Lung (tissue), 12 donors: Measurements from ENCODE around the gene DSTN. TPM values are rescaled to one million over a fixed set of nuclear protein-coding genes. Genes with fewer than 3 reads are reported as not detected.

Experiments
- ATAC-seq: fragments of 200-7000 bp; cut with Tn5 transposase; one replicate; pipeline ENCODE4 v1.9.1; 2020; ENCODE audit warnings: moderate number of reproducible peaks; ENCODE audit not compliant: insufficient read depth, low FRiP score
- DNase-seq, 3 donors: peaks; one replicate each; pipeline ENCODE4 v3.0.0-alpha.2; 2013 to 2017
- H3K27ac ChIP-seq, 2 donors: one replicate each; pipeline ENCODE4 v1.5.1; 2013; ENCODE audit warnings: mild to moderate bottlenecking in 2 of 2, moderate library complexity in 2 of 2, control low read depth in 1 of 2, inconsistent platforms in 1 of 2, low read depth in 1 of 2, low read length in 1 of 2
- H3K27me3 ChIP-seq, 3 donors: one replicate each; pipeline ENCODE4 v1.5.1; 2013; ENCODE audit warnings: low read length in 2 of 3; ENCODE audit not compliant: control insufficient read depth in 3 of 3, insufficient read depth in 3 of 3
- H3K36me3 ChIP-seq, 4 donors: one replicate each; pipeline ENCODE4 v1.5.1; 2013; ENCODE audit warnings: low read length in 4 of 4, mild to moderate bottlenecking in 1 of 4, moderate library complexity in 1 of 4; ENCODE audit not compliant: control insufficient read depth in 4 of 4, insufficient read depth in 4 of 4
- H3K4me1 ChIP-seq, 5 donors: one replicate each; pipeline ENCODE4 v1.5.1; 2013; ENCODE audit warnings: low read length in 5 of 5, mild to moderate bottlenecking in 2 of 5, moderate library complexity in 1 of 5; ENCODE audit not compliant: control insufficient read depth in 5 of 5, insufficient read depth in 5 of 5
- H3K4me3 ChIP-seq: one replicate; pipeline ENCODE4 v1.5.1; 2013; ENCODE audit warnings: mild to moderate bottlenecking, control low read depth, moderate library complexity
- H3K9ac ChIP-seq, 2 donors: one replicate each; pipeline ENCODE4 v1.5.1; 2013; ENCODE audit warnings: low read length in 2 of 2, control low read depth in 1 of 2; ENCODE audit not compliant: insufficient read depth in 1 of 2
- H3K9me3 ChIP-seq, 4 donors: one replicate each; pipeline ENCODE4 v1.5.1; 2013; ENCODE audit warnings: low read length in 3 of 4, mild to moderate bottlenecking in 1 of 4, moderate library complexity in 1 of 4; ENCODE audit not compliant: control insufficient read depth in 4 of 4, insufficient read depth in 3 of 4
- WGBS, 2 donors: extraction: QIAGEN DNeasy Blood & Tissue Kit; methylation state at CpG; one replicate each; pipeline ENCODE4 v1.1.7; 2013; 5-methylcytosine and 5-hydroxymethylcytosine counted together
- polyA plus RNA-seq, 2 donors: library from polyadenylated mRNA; stranded (reverse); fragments of 200-250 nt; gene quantifications; one replicate each; pipeline ENCODE4 v1.2.1, GENCODE V29; 2013
- total RNA-seq, 2 donors: library from RNA; depleted of rRNA in 1 of 2; stranded (reverse); fragments of >200 nt in 1 of 2; gene quantifications; one replicate each; pipeline ENCODE4 v1.2.1, GENCODE V29; 2014 to 2021
- TF ChIP-seq, protein P1 (sequence below): IDR thresholded peaks from 2 replicates; pipeline ENCODE4 v1.5.1; 2012; ENCODE audit warnings: mild to moderate bottlenecking; ENCODE audit errors: control extremely low read depth, extremely low read depth
- donor health status: control.
- donor health status: control.
- donor health status: Bipolar disorder and iron deficiency.
- donor health status: healthy.
- donor health status: DM: yes; HTN: yes; CAD: no.

Gene DSTN
- total and polyA plus RNA-seq, 4 donors: 313 to 532 (median 380) TPM

DNA sequence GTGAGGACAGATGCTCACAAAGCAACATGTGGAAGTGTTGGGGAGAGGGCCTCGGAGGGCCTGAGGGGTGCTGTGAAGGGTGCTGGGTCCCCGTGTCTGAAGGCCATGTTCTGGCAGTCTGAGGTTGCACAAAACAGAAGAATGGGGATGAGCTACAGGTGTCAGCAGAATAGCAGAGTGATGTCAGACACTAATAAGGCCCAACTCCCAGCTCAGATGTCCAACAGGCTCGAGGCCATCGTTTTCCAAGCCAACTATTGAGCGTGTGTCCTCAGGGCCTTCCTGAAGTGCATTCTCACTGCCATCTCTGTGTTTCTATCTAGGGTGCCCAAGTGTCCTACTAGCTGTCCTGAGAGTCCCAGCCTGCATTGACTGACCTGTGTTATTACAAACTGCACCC is 46.5 kb upstream of the DSTN start:
- no peaks in the 10 kb centered on the region for H3K36me3 ChIP-seq
- no peaks in the 10 kb centered on the region for H3K27me3 ChIP-seq
- no peak for DNase-seq
- no peak overlapping the region for H3K9ac ChIP-seq
- 88 to 93% methylated on average over 5 of the region's 5 CpGs for WGBS, 2 donors
- TF ChIP-seq, protein P1, sequence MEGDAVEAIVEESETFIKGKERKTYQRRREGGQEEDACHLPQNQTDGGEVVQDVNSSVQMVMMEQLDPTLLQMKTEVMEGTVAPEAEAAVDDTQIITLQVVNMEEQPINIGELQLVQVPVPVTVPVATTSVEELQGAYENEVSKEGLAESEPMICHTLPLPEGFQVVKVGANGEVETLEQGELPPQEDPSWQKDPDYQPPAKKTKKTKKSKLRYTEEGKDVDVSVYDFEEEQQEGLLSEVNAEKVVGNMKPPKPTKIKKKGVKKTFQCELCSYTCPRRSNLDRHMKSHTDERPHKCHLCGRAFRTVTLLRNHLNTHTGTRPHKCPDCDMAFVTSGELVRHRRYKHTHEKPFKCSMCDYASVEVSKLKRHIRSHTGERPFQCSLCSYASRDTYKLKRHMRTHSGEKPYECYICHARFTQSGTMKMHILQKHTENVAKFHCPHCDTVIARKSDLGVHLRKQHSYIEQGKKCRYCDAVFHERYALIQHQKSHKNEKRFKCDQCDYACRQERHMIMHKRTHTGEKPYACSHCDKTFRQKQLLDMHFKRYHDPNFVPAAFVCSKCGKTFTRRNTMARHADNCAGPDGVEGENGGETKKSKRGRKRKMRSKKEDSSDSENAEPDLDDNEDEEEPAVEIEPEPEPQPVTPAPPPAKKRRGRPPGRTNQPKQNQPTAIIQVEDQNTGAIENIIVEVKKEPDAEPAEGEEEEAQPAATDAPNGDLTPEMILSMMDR: no peak
- H3K27ac ChIP-seq: no peak overlapping the region
- H3K9me3 ChIP-seq: no peaks in the 10 kb centered on the region
- peaks cover 0 to 3% (median 0%) of the 10 kb centered on the region in 5 donors for H3K4me1 ChIP-seq
- ATAC-seq: no peak
- no peak overlapping the region for H3K4me3 ChIP-seq

DNA sequence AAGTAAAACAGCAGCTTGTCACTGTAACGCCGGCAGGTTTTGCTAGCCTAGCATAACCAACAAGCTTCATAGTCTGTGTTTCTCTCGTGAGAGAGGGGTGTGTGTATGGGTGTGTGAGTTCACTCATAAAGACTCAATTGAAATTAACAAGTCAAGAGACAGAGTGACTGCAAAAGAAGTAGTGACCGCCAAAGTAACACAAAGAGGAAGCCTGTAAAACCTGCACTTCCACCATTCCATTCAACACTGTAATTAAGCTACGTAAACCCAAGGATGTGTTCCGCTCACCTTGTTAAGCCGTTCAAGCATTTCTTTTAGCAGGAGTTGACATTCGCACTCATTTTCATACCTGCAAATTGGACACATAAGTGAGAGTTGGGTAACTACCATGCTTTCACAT is 45.3 kb upstream of the DSTN start:
- H3K36me3 ChIP-seq: no peaks in the 10 kb centered on the region
- ATAC-seq (no peak), DNase-seq (peak in 2 of 3 donors; percentile 42 to 56)
- H3K27ac ChIP-seq: no peak overlapping the region
- no peak overlapping the region for H3K4me3 ChIP-seq
- 66 to 86% methylated on average over 8 of the region's 8 CpGs for WGBS, 2 donors
- H3K9ac ChIP-seq: no peak overlapping the region
- TF ChIP-seq, protein P1: no peak
- H3K4me1 ChIP-seq: peaks cover 0 to 3% (median 0%) of the 10 kb centered on the region in 5 donors
- H3K27me3 ChIP-seq: no peaks in the 10 kb centered on the region
- no peaks in the 10 kb centered on the region for H3K9me3 ChIP-seq

DNA sequence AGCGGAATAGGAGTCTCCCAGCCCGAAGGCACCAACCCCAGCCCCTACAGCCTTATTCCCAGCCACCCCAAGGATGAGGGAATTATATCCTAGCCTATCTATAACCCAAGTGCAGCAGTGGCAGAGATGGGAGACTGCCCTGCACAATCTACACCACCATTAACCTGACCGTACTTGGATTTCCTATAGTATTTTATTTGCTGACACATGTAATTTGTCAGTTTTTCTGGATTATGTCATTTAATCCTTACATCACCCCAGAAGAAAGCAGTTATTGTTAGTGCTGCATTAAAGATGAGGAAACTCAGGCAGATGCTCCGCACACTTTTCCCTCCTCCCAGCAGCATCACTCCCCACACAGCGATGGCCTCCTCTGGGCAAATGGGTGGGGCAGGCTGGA is 44.7 kb upstream of the DSTN start:
- no peaks in the 10 kb centered on the region for H3K9me3 ChIP-seq
- no peak overlapping the region for H3K9ac ChIP-seq
- 94 to 97% methylated on average over 5 of the region's 5 CpGs for WGBS, 2 donors
- H3K27me3 ChIP-seq: no peaks in the 10 kb centered on the region
- TF ChIP-seq, protein P1: no peak
- H3K4me3 ChIP-seq: no peak overlapping the region
- H3K27ac ChIP-seq: no peak overlapping the region
- ATAC-seq (no peak), DNase-seq (no peak)
- H3K36me3 ChIP-seq: no peaks in the 10 kb centered on the region
- peaks cover 0 to 3% (median 0%) of the 10 kb centered on the region in 5 donors for H3K4me1 ChIP-seq

DNA sequence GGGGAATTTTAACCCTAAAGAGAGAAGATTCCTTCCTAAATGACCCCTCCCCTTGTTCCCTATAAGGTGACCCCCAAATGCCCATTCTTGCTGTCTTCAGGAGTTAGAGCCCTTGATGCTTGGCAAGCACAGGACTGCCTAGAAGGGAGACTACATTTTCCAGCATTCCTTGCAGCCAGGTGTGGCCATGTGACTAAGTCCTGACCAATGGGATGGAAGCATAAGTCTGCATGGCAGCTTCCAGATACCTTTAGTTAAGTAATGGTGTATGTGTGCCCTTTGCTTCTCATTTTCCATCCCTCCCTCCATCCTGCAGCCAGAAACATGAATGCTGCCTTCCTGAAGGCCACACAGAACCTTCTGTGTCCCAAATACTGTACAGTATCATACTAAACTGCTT is 44.2 kb upstream of the DSTN start:
- no peak overlapping the region for H3K4me3 ChIP-seq
- DNase-seq (peak in 2 of 3 donors; percentile 18 to 32), ATAC-seq (no peak)
- no peaks in the 10 kb centered on the region for H3K36me3 ChIP-seq
- TF ChIP-seq, protein P1: no peak
- H3K27me3 ChIP-seq: no peaks in the 10 kb centered on the region
- peaks cover 0 to under 1% (median 0%) of the 10 kb centered on the region in 5 donors for H3K4me1 ChIP-seq
- no peak overlapping the region for H3K27ac ChIP-seq
- H3K9me3 ChIP-seq: no peaks in the 10 kb centered on the region
- H3K9ac ChIP-seq: no peak overlapping the region
